H1 (cell line): ENCODE data around the gene SRGAP3.
"Not testable (repeated sequence)": the region's sequence is repeated elsewhere in the genome, so short reads cannot be mapped to it uniquely, and the experiment has no call there.

Experiments used
- CTBP2 ChIP-seq: IDR thresholded peaks from 2 replicates; pipeline ENCODE4 v1.7.0; 2011; ENCODE audit warnings: borderline replicate concordance, mild to moderate bottlenecking, moderate library complexity, mixed read lengths, low read length; ENCODE audit not compliant: insufficient read depth, insufficient read length
- POLR2A ChIP-seq, 2 experiments: IDR thresholded peaks; 1 replicate in 1 of 2; 2 replicates in 1 of 2; pipeline ENCODE4 v1.6.1; 2011; ENCODE audit warnings: low read depth in 2 of 2, low read length in 2 of 2, mild to moderate bottlenecking in 2 of 2; ENCODE audit errors: control extremely low read depth in 1 of 2
- RFX5 ChIP-seq: IDR thresholded peaks from 2 replicates; pipeline ENCODE4 v1.6.1; 2011; ENCODE audit warnings: low read depth, low read length, improper control_type of control experiment, borderline replicate concordance
- TAF1 ChIP-seq: IDR thresholded peaks from 2 replicates; pipeline ENCODE4 v1.6.1; 2011; ENCODE audit warnings: mild to moderate bottlenecking, low read depth, low read length
- TF ChIP-seq, protein P1 (sequence below), 3 experiments: IDR thresholded peaks; 1 replicate in 2 of 3; 2 replicates in 1 of 3; pipeline versions ENCODE4 v1.5.1 to v1.6.1; 2011; ENCODE audit warnings: low read length in 3 of 3, mild to moderate bottlenecking in 3 of 3, inconsistent platforms in 2 of 3, low read depth in 1 of 3, moderate library complexity in 1 of 3; ENCODE audit not compliant: insufficient read depth in 1 of 3; ENCODE audit errors: control extremely low read depth in 1 of 3

DNA sequence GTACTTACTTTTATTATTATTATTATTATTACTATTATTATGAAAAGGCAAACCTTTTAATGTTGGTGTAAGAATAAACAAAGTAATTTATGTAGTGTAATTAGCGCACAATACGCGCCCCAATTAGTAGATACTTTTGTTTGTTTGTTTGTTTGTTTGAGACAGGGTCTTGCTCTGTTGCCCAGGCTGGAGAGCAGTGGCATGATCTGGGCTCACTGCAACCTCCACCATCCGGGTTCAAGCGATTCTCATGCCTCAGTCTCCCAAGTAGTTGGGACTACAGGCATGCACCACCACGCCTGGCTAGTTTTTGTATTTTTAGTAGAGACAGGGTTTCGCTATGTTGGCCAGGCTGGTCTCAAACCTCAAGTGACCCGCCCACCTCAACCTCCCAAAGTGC lies 32.1 kb upstream of the SRGAP3 start:
- TF ChIP-seq, protein P1, sequence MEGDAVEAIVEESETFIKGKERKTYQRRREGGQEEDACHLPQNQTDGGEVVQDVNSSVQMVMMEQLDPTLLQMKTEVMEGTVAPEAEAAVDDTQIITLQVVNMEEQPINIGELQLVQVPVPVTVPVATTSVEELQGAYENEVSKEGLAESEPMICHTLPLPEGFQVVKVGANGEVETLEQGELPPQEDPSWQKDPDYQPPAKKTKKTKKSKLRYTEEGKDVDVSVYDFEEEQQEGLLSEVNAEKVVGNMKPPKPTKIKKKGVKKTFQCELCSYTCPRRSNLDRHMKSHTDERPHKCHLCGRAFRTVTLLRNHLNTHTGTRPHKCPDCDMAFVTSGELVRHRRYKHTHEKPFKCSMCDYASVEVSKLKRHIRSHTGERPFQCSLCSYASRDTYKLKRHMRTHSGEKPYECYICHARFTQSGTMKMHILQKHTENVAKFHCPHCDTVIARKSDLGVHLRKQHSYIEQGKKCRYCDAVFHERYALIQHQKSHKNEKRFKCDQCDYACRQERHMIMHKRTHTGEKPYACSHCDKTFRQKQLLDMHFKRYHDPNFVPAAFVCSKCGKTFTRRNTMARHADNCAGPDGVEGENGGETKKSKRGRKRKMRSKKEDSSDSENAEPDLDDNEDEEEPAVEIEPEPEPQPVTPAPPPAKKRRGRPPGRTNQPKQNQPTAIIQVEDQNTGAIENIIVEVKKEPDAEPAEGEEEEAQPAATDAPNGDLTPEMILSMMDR (IDR thresholded peaks at IDR 0.05; ENCODE audit: control extremely low read depth in 1 of 3, insufficient read depth in 1 of 3, low read depth in 1 of 3, low read length in 3 of 3) = not testable (repeated sequence)
- not testable (repeated sequence) for TF ChIP-seq TAF1; POLR2A (IDR thresholded peaks at IDR 0.05; ENCODE audit: control extremely low read depth in 1 of 2, low read depth in 2 of 2, low read length in 2 of 2); CTBP2; RFX5
